ENCODE data around the gene TNS3. TPM values are rescaled to one million over a fixed set of nuclear protein-coding genes. Genes with fewer than 3 reads are reported as not detected.
A peak's percentile ranks its signal among the peaks of the same experiment; 100 is the strongest.

The TNS3 gene
- total RNA-seq, 1 experiment from 2014 or later = 533 TPM

DNA sequence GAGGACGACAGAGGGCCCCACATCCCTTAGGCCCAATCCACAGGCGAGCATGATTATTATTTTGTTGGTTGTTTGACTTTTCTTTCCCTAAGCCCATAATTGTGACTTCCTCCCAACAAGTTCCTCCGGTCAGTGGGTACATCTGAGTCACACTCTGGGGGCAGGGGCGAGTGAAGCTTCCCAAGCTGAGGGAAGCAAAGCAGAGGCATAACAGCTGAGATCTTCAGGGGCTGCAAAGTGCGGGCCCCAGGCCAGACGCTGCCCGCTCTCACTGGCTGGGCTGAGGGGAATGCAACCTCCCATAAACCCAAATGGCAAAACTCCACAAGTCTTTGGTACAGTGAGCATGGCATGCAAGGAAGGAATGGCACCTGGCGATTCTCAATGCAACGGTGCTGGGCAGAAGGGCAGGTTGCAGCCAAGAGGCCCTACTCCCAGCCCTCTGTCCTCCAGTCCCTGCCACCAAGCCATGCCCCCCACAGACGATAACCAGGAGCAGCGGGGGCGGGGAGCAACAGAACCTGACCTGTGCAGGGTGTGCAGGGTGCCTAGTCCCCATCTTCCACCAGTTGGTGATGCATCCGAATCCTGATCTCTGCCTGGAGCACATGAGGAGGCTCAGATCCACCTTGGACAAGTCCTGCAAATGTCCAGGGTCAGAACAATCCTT is 25.3 kb downstream of the TNS3 start:
- Histone ChIP-seq H3K36me3 (ENCODE audit: control insufficient read depth, insufficient read depth, low read length) (no peaks in the 10 kb centered on the region), H3K4me3 (ENCODE audit: low read depth in 2 of 2, low read length in 2 of 2) (0 out of 4 replicates have a peak overlapping the region, but pooled peaks of 1 of the 2 experiments have one; percentile 2), H3K9me3 (ENCODE audit: control insufficient read depth, insufficient read depth, low read depth, low read length) (no peaks in the 10 kb centered on the region), H3K4me1 (ENCODE audit: control insufficient read depth, insufficient read depth, low read length) (peaks cover 96% of the 10 kb centered on the region), H3K27me3 (ENCODE audit: control insufficient read depth, insufficient read depth, low read length) (no peaks in the 10 kb centered on the region), H3K27ac (ENCODE audit: low read length) (peak overlapping the region; percentile 99)
- DNase-seq (ENCODE audit: low read depth, low spot score) = no peak
- intact Hi-C loops (cut with micrococcal nuclease; ENCODE audit: unreplicated experiment) (no loop called here), in situ Hi-C loops (cut with HindIII; ENCODE audit: low pct_unique_long_range_greater_than_20kb, low sequenced_read_pairs) (no loop called here)
- no TSS peak for BruUV-seq (replicated peaks)
- CTCF ChIA-PET = no interaction called here
- peak; percentile 44 for ATAC-seq
- TF ChIP-seq, protein P1, sequence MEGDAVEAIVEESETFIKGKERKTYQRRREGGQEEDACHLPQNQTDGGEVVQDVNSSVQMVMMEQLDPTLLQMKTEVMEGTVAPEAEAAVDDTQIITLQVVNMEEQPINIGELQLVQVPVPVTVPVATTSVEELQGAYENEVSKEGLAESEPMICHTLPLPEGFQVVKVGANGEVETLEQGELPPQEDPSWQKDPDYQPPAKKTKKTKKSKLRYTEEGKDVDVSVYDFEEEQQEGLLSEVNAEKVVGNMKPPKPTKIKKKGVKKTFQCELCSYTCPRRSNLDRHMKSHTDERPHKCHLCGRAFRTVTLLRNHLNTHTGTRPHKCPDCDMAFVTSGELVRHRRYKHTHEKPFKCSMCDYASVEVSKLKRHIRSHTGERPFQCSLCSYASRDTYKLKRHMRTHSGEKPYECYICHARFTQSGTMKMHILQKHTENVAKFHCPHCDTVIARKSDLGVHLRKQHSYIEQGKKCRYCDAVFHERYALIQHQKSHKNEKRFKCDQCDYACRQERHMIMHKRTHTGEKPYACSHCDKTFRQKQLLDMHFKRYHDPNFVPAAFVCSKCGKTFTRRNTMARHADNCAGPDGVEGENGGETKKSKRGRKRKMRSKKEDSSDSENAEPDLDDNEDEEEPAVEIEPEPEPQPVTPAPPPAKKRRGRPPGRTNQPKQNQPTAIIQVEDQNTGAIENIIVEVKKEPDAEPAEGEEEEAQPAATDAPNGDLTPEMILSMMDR (IDR thresholded peaks at IDR 0.05) = no peak
- POLR2A ChIA-PET = interaction anchor here (0.5 to 1.1 kb wide), 4 partner anchors 11 to 303 kb away, joined by 3 to 6 read pairs (median 4); no protein-coding TSS in a partner anchor

DNA sequence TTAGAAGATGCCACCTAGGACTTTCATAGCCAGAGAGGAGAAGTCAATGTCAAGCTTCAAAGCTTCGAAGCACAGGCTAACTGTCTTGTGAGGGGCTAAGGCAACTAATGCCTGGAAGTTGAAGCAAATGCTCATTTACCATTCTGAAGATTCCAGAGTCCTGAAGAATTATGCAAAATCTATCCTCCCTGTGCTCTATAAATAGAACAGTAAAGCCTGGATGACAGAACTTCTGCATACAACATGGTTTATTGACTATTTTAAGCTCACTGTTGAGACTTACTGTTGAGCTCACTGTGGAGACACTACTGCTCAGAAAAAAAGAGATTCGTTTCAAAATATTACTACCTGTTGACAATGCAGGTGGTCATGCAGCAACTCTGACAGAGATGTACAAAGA is 28.6 kb downstream of the TNS3 start:
- no peaks in the 10 kb centered on the region for H3K27me3 ChIP-seq (ENCODE audit: control insufficient read depth, insufficient read depth, low read length)
- TF ChIP-seq, protein P1 (IDR thresholded peaks at IDR 0.05) = no peak
- no peak for TF ChIP-seq SIN3A (IDR thresholded peaks at IDR 0.05; ENCODE audit: borderline replicate concordance, insufficient read depth, low read depth, low read length)
- no peak for TF ChIP-seq TCF7L2 (IDR thresholded peaks at IDR 0.05; ENCODE audit: low read depth, low read length)
- no peak for TF ChIP-seq POLR2AphosphoS5 (IDR thresholded peaks at IDR 0.05; ENCODE audit: low read depth, low read length)
- TF ChIP-seq, protein P2, sequence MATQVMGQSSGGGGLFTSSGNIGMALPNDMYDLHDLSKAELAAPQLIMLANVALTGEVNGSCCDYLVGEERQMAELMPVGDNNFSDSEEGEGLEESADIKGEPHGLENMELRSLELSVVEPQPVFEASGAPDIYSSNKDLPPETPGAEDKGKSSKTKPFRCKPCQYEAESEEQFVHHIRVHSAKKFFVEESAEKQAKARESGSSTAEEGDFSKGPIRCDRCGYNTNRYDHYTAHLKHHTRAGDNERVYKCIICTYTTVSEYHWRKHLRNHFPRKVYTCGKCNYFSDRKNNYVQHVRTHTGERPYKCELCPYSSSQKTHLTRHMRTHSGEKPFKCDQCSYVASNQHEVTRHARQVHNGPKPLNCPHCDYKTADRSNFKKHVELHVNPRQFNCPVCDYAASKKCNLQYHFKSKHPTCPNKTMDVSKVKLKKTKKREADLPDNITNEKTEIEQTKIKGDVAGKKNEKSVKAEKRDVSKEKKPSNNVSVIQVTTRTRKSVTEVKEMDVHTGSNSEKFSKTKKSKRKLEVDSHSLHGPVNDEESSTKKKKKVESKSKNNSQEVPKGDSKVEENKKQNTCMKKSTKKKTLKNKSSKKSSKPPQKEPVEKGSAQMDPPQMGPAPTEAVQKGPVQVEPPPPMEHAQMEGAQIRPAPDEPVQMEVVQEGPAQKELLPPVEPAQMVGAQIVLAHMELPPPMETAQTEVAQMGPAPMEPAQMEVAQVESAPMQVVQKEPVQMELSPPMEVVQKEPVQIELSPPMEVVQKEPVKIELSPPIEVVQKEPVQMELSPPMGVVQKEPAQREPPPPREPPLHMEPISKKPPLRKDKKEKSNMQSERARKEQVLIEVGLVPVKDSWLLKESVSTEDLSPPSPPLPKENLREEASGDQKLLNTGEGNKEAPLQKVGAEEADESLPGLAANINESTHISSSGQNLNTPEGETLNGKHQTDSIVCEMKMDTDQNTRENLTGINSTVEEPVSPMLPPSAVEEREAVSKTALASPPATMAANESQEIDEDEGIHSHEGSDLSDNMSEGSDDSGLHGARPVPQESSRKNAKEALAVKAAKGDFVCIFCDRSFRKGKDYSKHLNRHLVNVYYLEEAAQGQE (IDR thresholded peaks at IDR 0.05; ENCODE audit: insufficient read depth in 1 of 2, low read depth in 2 of 2, low read length in 1 of 2) = no peak
- peak overlapping the region; percentile 99 for H3K27ac ChIP-seq (ENCODE audit: low read length)
- no peak for DNase-seq (ENCODE audit: low read depth, low spot score)
- H3K36me3 ChIP-seq (ENCODE audit: control insufficient read depth, insufficient read depth, low read length) = no peaks in the 10 kb centered on the region
- intact Hi-C loops (cut with micrococcal nuclease; ENCODE audit: unreplicated experiment) (no loop called here), in situ Hi-C loops (cut with HindIII; ENCODE audit: low pct_unique_long_range_greater_than_20kb, low sequenced_read_pairs) (no loop called here)
- BruUV-seq (replicated peaks) = no TSS peak
- H3K9me3 ChIP-seq (ENCODE audit: control insufficient read depth, insufficient read depth, low read depth, low read length) = no peaks in the 10 kb centered on the region
- ATAC-seq = no peak
- ChIA-PET CTCF (no interaction called here), POLR2A (no interaction called here)
- H3K4me3 ChIP-seq (ENCODE audit: low read depth in 2 of 2, low read length in 2 of 2) = no peak overlapping the region
- H3K4me1 ChIP-seq (ENCODE audit: control insufficient read depth, insufficient read depth, low read length) = peaks cover 92% of the 10 kb centered on the region
